Mesodermal cell (in vitro differentiated cells): ENCODE measurements around the gene TSC22D1.
A peak's percentile ranks its signal among the peaks of the same experiment; 100 is the strongest.

Experiments used
- H3K27ac ChIP-seq: 2 replicates; pipeline ENCODE4 v1.7.0; 2013; ENCODE audit warnings: mild to moderate bottlenecking, low read depth, low read length, moderate library complexity; ENCODE audit not compliant: severe bottlenecking
- H3K36me3 ChIP-seq: 2 replicates; pipeline ENCODE4 v1.7.1; 2013; ENCODE audit warnings: mild to moderate bottlenecking, low read length, moderate library complexity; ENCODE audit not compliant: control insufficient read depth, insufficient read depth
- H3K4me1 ChIP-seq: one replicate; pipeline ENCODE4 v1.7.1; 2013; ENCODE audit warnings: mild to moderate bottlenecking, low read length; ENCODE audit not compliant: insufficient read depth, control insufficient read depth, poor library complexity, severe bottlenecking
- H3K4me3 ChIP-seq: 2 replicates; pipeline ENCODE4 v1.7.0; 2013; ENCODE audit warnings: low read length, control low read depth, mild to moderate bottlenecking; ENCODE audit not compliant: insufficient read depth, poor library complexity, severe bottlenecking; ENCODE audit errors: extremely low read depth
- H3K9me3 ChIP-seq: 2 replicates; pipeline ENCODE4 v1.7.1; 2013; ENCODE audit warnings: mild to moderate bottlenecking, low read length, moderate library complexity; ENCODE audit not compliant: control insufficient read depth
- WGBS, 2 experiments: methylation state at CpG; one replicate each; pipeline ENCODE4 v1.1.5; 2013; ENCODE audit warnings: missing lambda C conversion rate in 2 of 2; ENCODE audit not compliant: insufficient coverage in 2 of 2; 5-methylcytosine and 5-hydroxymethylcytosine counted together

Gene TSC22D1

DNA sequence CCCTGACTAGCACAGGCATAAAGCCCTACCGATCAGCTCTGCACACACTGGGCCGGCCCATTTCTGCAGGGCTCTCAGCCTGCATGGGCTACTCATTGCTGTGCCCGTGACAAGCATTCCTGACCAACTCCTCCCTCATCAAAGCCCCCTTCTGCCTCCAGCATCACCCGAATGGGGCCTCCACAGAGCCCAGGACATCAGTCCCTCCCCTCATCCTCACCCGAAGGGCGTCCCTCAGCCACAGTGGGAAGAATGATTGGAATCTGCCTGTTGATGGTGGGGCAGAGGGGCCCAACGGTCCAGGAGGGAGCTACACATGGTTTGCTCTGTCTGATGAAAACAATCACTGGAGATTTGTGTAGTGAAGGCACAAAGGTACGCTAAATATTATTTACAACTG, 158.7 kb downstream of the TSC22D1 start:
- Histone ChIP-seq H3K4me3 (no peak overlapping the region), H3K36me3 (no peaks in the 10 kb centered on the region), H3K4me1 (peaks cover 23% of the 10 kb centered on the region), H3K9me3 (no peaks in the 10 kb centered on the region), H3K27ac (no peak overlapping the region)
- 68 to 72% methylated on average over 4 to 5 of the region's 8 CpGs for WGBS, 2 experiments

DNA sequence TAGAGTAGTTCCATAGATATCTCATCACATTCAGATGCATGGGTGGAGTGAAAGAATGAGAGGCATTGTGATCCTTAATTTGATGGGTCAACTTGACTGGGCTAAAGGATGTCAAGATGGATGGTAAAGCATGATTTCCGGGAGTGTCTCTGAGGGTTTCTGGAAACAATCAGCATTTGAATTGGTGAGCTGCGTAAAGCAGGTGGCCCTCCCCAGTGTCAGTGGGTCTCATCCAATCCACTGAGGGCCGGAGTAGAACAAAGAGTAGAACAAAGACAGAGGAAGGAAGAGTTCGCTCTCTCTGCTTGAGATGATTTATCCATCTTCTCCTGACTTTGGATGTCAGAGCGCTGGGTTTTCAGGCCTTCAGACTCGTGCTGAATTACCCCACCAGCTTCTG, 159.4 kb downstream of the TSC22D1 start:
- WGBS, 2 experiments, result 73 to 83% methylated on average over 6 of the region's 6 CpGs
- Histone ChIP-seq H3K9me3 (no peaks in the 10 kb centered on the region), H3K27ac (no peak overlapping the region), H3K4me1 (peaks cover 30% of the 10 kb centered on the region), H3K4me3 (no peak overlapping the region), H3K36me3 (no peaks in the 10 kb centered on the region)

DNA sequence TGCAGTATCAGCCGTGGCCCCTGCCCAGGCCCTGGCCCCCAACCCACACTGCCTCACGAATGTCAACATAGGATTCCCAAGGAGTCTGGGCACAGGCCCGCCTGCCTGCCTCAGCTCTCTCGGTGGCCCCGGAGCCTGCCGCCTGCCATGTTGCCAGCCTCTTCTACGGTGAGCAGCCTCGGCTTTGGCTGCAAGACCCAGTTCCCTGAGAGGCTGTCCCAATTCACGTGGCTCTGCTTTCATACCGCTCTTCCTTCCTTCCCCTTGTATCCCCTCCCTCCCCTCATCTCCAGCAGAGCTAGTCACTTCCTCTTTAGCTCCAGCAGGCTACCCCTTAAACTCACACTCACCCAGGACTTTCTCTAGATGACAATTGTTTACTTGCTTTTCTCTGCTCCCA, 159.8 kb downstream of the TSC22D1 start:
- WGBS, 2 experiments, result 82 to 85% methylated on average over 10 of the region's 10 CpGs

GRCh38 chr13:44415815-44416214, 160.3 kb downstream of the TSC22D1 start:
- WGBS, 2 experiments, result 53 to 71% methylated on average over 12 of the region's 15 CpGs
- no peak overlapping the region for H3K27ac ChIP-seq
- no peaks in the 10 kb centered on the region for H3K9me3 ChIP-seq

More for the DNA sequence above, 159.8 kb downstream of the TSC22D1 start:
- no peak overlapping the region for H3K4me3 ChIP-seq
- H3K27ac ChIP-seq, result no peak overlapping the region
- no peaks in the 10 kb centered on the region for H3K9me3 ChIP-seq
- H3K36me3 ChIP-seq, result no peaks in the 10 kb centered on the region
- peaks cover 30% of the 10 kb centered on the region for H3K4me1 ChIP-seq

DNA sequence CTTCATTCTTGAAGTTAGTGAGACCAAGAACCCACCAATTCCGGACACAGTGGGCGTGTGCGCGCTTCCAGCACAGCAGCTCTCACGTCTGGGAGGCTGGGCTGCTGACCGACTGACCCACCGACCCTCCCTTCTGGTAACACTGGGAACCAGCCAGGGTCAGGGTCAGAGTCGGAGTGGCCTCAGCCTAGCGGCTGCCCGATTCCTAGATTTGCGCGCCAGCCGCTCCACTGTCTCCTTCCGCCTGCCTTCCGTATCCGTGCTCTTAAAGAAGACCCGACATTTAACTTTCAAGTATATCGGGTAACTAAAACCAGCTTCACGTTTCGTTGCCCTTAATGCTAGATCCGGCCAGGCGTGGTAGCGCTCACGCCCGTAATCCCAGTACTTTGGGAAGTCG, 161.4 kb downstream of the TSC22D1 start:
- no peaks in the 10 kb centered on the region for H3K9me3 ChIP-seq
- H3K4me3 ChIP-seq, result no peak overlapping the region
- peaks cover 30% of the 10 kb centered on the region for H3K4me1 ChIP-seq
- H3K36me3 ChIP-seq, result no peaks in the 10 kb centered on the region
- no peak overlapping the region for H3K27ac ChIP-seq
- 95 to 97% methylated on average over 26 of the region's 26 CpGs for WGBS, 2 experiments

More at GRCh38 chr13:44415815-44416214, 160.3 kb downstream of the TSC22D1 start:
- no peak overlapping the region for H3K4me3 ChIP-seq
- H3K36me3 ChIP-seq, result no peaks in the 10 kb centered on the region
- H3K4me1 ChIP-seq, result peaks cover 30% of the 10 kb centered on the region

- WGBS, 2 experiments, result 75 to 95% methylated on average over 3 to 12 of the region's 13 CpGs
- Histone ChIP-seq H3K27ac (no peak overlapping the region), H3K36me3 (no peaks in the 10 kb centered on the region), H3K4me1 (peaks cover 29% of the 10 kb centered on the region), H3K4me3 (no peak overlapping the region), H3K9me3 (no peaks in the 10 kb centered on the region)
Observed at GRCh38 chr13:44413095-44413494, 163.0 kb downstream of the TSC22D1 start.

- H3K4me3 ChIP-seq, result no peak overlapping the region
- no peaks in the 10 kb centered on the region for H3K9me3 ChIP-seq
- H3K27ac ChIP-seq, result peak overlapping the region; percentile 3
- 77 to 88% methylated on average over 12 to 16 of the region's 16 CpGs for WGBS, 2 experiments
- no peaks in the 10 kb centered on the region for H3K36me3 ChIP-seq
- peaks cover 26% of the 10 kb centered on the region for H3K4me1 ChIP-seq
Observed at GRCh38 chr13:44412346-44412935, 163.7 kb downstream of the TSC22D1 start.

DNA sequence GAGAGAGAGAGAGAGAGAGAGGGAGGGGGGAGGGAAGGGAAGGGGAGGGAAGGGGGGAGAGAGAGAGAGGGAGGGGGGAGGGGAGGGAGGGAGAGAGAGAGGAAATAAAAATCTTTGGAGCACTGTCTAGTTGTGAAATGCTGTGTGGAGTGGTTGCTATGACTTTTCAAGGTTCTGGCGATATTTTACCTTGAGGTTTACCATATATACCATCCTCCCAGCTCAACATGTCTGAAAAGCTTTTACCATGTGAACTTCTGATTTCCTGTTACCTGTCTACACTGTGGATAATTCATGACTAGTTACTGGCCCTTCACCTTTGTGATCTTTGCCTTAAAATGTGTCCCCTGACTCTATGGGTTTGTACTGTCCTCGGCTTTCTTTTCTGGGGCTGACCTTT, 164.3 kb downstream of the TSC22D1 start:
- WGBS, 2 experiments, result 75 to 100% methylated on average over 1 to 2 of the region's 2 CpGs

DNA sequence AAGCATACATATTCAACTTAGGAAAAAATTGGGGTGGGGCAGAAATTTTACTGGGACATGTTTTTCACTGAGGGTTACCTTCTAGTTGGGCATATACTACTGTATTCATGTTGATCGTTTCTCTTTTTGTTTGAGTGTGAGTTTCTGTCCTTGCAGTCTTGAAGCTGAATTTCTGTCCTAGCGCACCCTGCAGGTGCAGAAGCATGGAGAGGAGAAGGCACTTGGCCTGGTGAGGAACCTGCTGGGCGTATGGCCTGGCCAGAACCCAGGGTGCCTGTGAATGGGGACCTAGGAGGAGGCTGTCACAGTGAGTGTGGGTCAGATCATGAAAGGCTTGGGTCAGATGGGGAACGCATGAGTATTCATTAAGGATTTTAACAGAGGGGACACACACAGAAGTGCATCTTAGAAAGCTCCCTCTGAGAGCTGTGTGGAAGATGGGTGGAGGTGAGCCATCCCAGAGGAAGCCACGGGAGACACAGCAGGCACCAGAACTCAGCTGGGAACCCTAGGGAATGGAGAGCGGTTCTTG, 165.7 kb downstream of the TSC22D1 start:
- Histone ChIP-seq H3K27ac (no peak overlapping the region), H3K4me1 (peaks cover 15% of the 10 kb centered on the region), H3K4me3 (no peak overlapping the region), H3K9me3 (no peaks in the 10 kb centered on the region), H3K36me3 (no peaks in the 10 kb centered on the region)
- 68 to 84% methylated on average over 5 to 6 of the region's 6 CpGs for WGBS, 2 experiments

More for the DNA sequence above, 164.3 kb downstream of the TSC22D1 start:
- Histone ChIP-seq H3K36me3 (no peaks in the 10 kb centered on the region), H3K4me1 (peaks cover 23% of the 10 kb centered on the region), H3K9me3 (no peaks in the 10 kb centered on the region), H3K27ac (no peak overlapping the region), H3K4me3 (no peak overlapping the region)

DNA sequence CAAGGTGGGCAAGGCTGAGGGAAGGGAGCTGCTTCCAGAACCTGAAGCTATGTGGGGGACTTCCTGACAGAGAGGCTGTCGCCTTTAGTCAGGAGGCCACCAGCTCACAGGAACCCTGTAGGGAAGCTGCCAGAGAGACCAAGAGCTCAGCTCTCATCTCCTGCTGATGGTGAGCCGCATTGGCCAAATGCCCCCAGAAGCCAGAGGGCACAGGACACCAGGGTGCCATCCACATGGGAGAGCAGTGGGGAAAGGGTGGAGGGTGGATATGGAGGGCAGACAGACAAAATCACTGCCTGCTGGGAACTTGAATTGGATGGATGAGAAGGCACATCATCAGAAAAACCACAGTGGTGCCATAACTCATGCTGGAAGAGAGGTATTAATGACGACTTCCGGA, 166.5 kb downstream of the TSC22D1 start:
- no peaks in the 10 kb centered on the region for H3K36me3 ChIP-seq
- no peaks in the 10 kb centered on the region for H3K9me3 ChIP-seq
- WGBS, 2 experiments, result 86 to 94% methylated on average over 2 to 4 of the region's 4 CpGs
- H3K4me3 ChIP-seq, result no peak overlapping the region
- H3K4me1 ChIP-seq, result peaks cover 21% of the 10 kb centered on the region
- H3K27ac ChIP-seq, result no peak overlapping the region

- peaks cover 37% of the 10 kb centered on the region for H3K4me1 ChIP-seq
- H3K4me3 ChIP-seq, result no peak overlapping the region
- H3K27ac ChIP-seq, result no peak overlapping the region
- WGBS, 2 experiments, result 93% methylated on average over 6 to 7 of the region's 7 CpGs
- H3K9me3 ChIP-seq, result no peaks in the 10 kb centered on the region
- H3K36me3 ChIP-seq, result no peaks in the 10 kb centered on the region
Observed at GRCh38 chr13:44407891-44408290, 168.2 kb downstream of the TSC22D1 start.
